A549 (cell line): ENCODE data around the gene HARBI1.

ENCODE experiments used
- CHD2 ChIP-seq: fragments of 150-350 bp; IDR thresholded peaks from 2 replicates; pipeline ENCODE4 v1.6.1; 2014; ENCODE audit warnings: low read length; ENCODE audit not compliant: partially characterized antibody
- CTCF ChIP-seq: fragments of >200 bp; sonication (Bioruptor Twin); formaldehyde crosslinking; IDR thresholded peaks from 3 replicates; pipeline ENCODE4 v1.5.1; 2016
- FOSL2 ChIP-seq, 2 experiments: fragments of 450-650 bp in 1 of 2; fragments of >200 bp in 1 of 2; sonication (Bioruptor Twin) in 1 of 2; formaldehyde crosslinking; IDR thresholded peaks; 2 replicates each; pipeline versions ENCODE4 v1.5.0 to v1.6.1; 2016 to 2020; ENCODE audit warnings: mild to moderate bottlenecking in 1 of 2, moderate library complexity in 1 of 2
- HDAC2 ChIP-seq: fragments of 200-600 bp; sonication (generic); IDR thresholded peaks from 2 replicates; pipeline ENCODE4 v1.6.1; 2016
- HOXA7 ChIP-seq: fragments of 250-450 bp; sonication (Bioruptor Pico); IDR thresholded peaks from 2 replicates; pipeline ENCODE4 v1.5.0; 2020; ENCODE audit warnings: mild to moderate bottlenecking, moderate library complexity
- HOXB5 ChIP-seq: fragments of 250-450 bp; sonication (Bioruptor Pico); IDR thresholded peaks from 2 replicates; pipeline ENCODE4 v1.5.0; 2020; ENCODE audit warnings: mild to moderate bottlenecking, moderate library complexity
- JUN ChIP-seq, 2 experiments: fragments of >200 bp; sonication (Bioruptor Twin); formaldehyde crosslinking; IDR thresholded peaks; 2 replicates in 1 of 2; 3 replicates in 1 of 2; pipeline ENCODE4 v1.6.1; 2016 to 2017
- KDM1A ChIP-seq: fragments of 200-600 bp; sonication (generic); IDR thresholded peaks from 2 replicates; pipeline ENCODE4 v1.6.1; 2016; ENCODE audit warnings: low read depth, mild to moderate bottlenecking
- PBX3 ChIP-seq: IDR thresholded peaks from 2 replicates; pipeline ENCODE4 v1.6.1; 2012
- POLR2AphosphoS2 ChIP-seq: conservative IDR thresholded peaks from 2 replicates; pipeline ENCODE4 v1.6.1; 2012; ENCODE audit warnings: low read length, improper control_type of control experiment, inconsistent platforms
- RAD21 ChIP-seq, 2 experiments: fragments of >200 bp in 1 of 2; sonication (Bioruptor Twin) in 1 of 2; formaldehyde crosslinking in 1 of 2; IDR thresholded peaks in 1 of 2; conservative IDR thresholded peaks in 1 of 2; 2 replicates in 1 of 2; 3 replicates in 1 of 2; pipeline ENCODE4 v1.6.1; 2012 to 2018; ENCODE audit warnings: inconsistent platforms in 1 of 2
- REST ChIP-seq: fragments of 200-600 bp; sonication (generic); IDR thresholded peaks from 2 replicates; pipeline ENCODE4 v1.6.1; 2016; ENCODE audit warnings: antibody characterized with exemption, mild to moderate bottlenecking, moderate library complexity
- SMC3 ChIP-seq: fragments of >200 bp; sonication (Bioruptor Twin); formaldehyde crosslinking; IDR thresholded peaks from 3 replicates; pipeline ENCODE4 v1.6.1; 2018; ENCODE audit warnings: inconsistent platforms
- TF ChIP-seq, protein P1 (sequence below): IDR thresholded peaks from 2 replicates; pipeline ENCODE4 v1.6.1; 2012

- TF ChIP-seq CTCF (no peak), POLR2AphosphoS2 (no peak), JUN (IDR thresholded peaks at IDR 0.05) (no peak), KDM1A (no peak), REST (no peak), HOXA7 (no peak), SMC3 (no peak), HOXB5 (CRISPR knock-in tag) (no peak), PBX3 (no peak), RAD21 (conservative IDR thresholded peaks at IDR 0.05 in 1 of 2, IDR thresholded peaks at IDR 0.05 in 1 of 2) (no peak), FOSL2 (IDR thresholded peaks at IDR 0.05) (no peak), FOSL2 (CRISPR knock-in tag; IDR thresholded peaks at IDR 0.05) (no peak), HDAC2 (no peak), CHD2 (no peak)
- TF ChIP-seq, protein P1, sequence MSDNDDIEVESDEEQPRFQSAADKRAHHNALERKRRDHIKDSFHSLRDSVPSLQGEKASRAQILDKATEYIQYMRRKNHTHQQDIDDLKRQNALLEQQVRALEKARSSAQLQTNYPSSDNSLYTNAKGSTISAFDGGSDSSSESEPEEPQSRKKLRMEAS: no peak
Observed at GRCh38 chr11:46594785-46595184, 22.2 kb downstream of the HARBI1 start.
